Measurements from ENCODE around the gene PIGP.
A peak's percentile ranks its signal among the peaks of the same experiment; 100 is the strongest.
"Not testable (repeated sequence)": the region's sequence is repeated elsewhere in the genome, so short reads cannot be mapped to it uniquely, and the experiment has no call there.

Gene PIGP

GRCh38 chr21:37058261-37058660, 14.6 kb downstream of the PIGP start:
- no peaks in the 10 kb centered on the region for H3K36me3 Mint-ChIP-seq (ENCODE audit: low read depth)
- peak overlapping the region in 2 of 3 experiments; percentile 43 to 49 for H3K27ac Mint-ChIP-seq
- peaks cover 3% of the 10 kb centered on the region for H3K27me3 Mint-ChIP-seq (ENCODE audit: low read depth)
- peaks cover 6% of the 10 kb centered on the region for H3K9me3 Mint-ChIP-seq
- peaks cover 28% of the 10 kb centered on the region for H3K4me1 Mint-ChIP-seq
- TF ChIP-seq CTCF (IDR thresholded peaks at IDR 0.05; ENCODE audit: unreplicated experiment in 3 of 3): no peak
- no peak overlapping the region for H3K4me3 Mint-ChIP-seq

GRCh38 chr21:37057614-37058013, 15.3 kb downstream of the PIGP start:
- Mint-ChIP-seq H3K27me3 (ENCODE audit: low read depth) (peaks cover 3% of the 10 kb centered on the region), H3K27ac (no peak overlapping the region), H3K4me1 (peaks cover 25% of the 10 kb centered on the region), H3K9me3 (peaks cover 6% of the 10 kb centered on the region), H3K4me3 (no peak overlapping the region), H3K36me3 (ENCODE audit: low read depth) (no peaks in the 10 kb centered on the region)
- no peak for TF ChIP-seq CTCF (IDR thresholded peaks at IDR 0.05; ENCODE audit: unreplicated experiment in 3 of 3)

GRCh38 chr21:37055271-37055855, 17.5 kb downstream of the PIGP start:
- H3K4me3 Mint-ChIP-seq: no peak overlapping the region
- TF ChIP-seq CTCF (IDR thresholded peaks at IDR 0.05; ENCODE audit: unreplicated experiment in 3 of 3): no peak

GRCh38 chr21:37049741-37050140, 23.1 kb downstream of the PIGP start:
- not testable (repeated sequence) for H3K9me3 Mint-ChIP-seq; H3K27ac Mint-ChIP-seq; H3K36me3 Mint-ChIP-seq (ENCODE audit: low read depth); H3K4me3 Mint-ChIP-seq; H3K27me3 Mint-ChIP-seq (ENCODE audit: low read depth); H3K4me1 Mint-ChIP-seq

More at GRCh38 chr21:37055271-37055855, 17.5 kb downstream of the PIGP start:
- Mint-ChIP-seq H3K36me3 (ENCODE audit: low read depth) (no peaks in the 10 kb centered on the region), H3K9me3 (peaks cover 6% of the 10 kb centered on the region), H3K4me1 (peaks cover 16% of the 10 kb centered on the region), H3K27ac (no peak overlapping the region), H3K27me3 (ENCODE audit: low read depth) (peaks cover 3% of the 10 kb centered on the region)

- Mint-ChIP-seq H3K36me3 (ENCODE audit: low read depth) (no peaks in the 10 kb centered on the region), H3K9me3 (no peaks in the 10 kb centered on the region), H3K4me3 (no peak overlapping the region), H3K27me3 (ENCODE audit: low read depth) (peaks cover 3% of the 10 kb centered on the region), H3K4me1 (no peaks in the 10 kb centered on the region), H3K27ac (no peak overlapping the region)
- TF ChIP-seq CTCF (IDR thresholded peaks at IDR 0.05; ENCODE audit: unreplicated experiment in 3 of 3): no peak
These were observed 25.8 kb downstream of the PIGP start for GRCh38 chr21:37047079-37047478.

- no peak overlapping the region for H3K4me3 Mint-ChIP-seq
These were observed 27.3 kb downstream of the PIGP start for GRCh38 chr21:37045556-37045955.

More at GRCh38 chr21:37045556-37045955, 27.3 kb downstream of the PIGP start:
- H3K36me3 Mint-ChIP-seq (ENCODE audit: low read depth): no peaks in the 10 kb centered on the region
- H3K27ac Mint-ChIP-seq: no peak overlapping the region
- peaks cover 3% of the 10 kb centered on the region for H3K27me3 Mint-ChIP-seq (ENCODE audit: low read depth)
- no peaks in the 10 kb centered on the region for H3K9me3 Mint-ChIP-seq
- no peak for TF ChIP-seq CTCF (IDR thresholded peaks at IDR 0.05; ENCODE audit: unreplicated experiment in 3 of 3)
- H3K4me1 Mint-ChIP-seq: no peaks in the 10 kb centered on the region
